ENCODE data around the gene MR1. TPM values are rescaled to one million over a fixed set of nuclear protein-coding genes. Genes with fewer than 3 reads are reported as not detected.

MR1 gene
- total and polyA plus RNA-seq, 2 of the 13 experiments (the other 11 are each of a cell fraction or from before 2014, with no cell fraction given): 7.7 to 10.4 TPM

GRCh38 chr1:181013144-181013543, 20.6 kb upstream of the MR1 start (continued):
- TF ChIP-seq TFDP2 (CRISPR knock-in tag; IDR thresholded peaks at IDR 0.05) (no peak), CBFB (CRISPR knock-in tag; IDR thresholded peaks at IDR 0.05) (0 out of 2 replicates have a peak, but pooled peaks have one; percentile 60), MAZ (IDR thresholded peaks at IDR 0.05; ENCODE audit: borderline replicate concordance, low read depth, low read length) (no peak), MAZ (CRISPR knock-in tag; IDR thresholded peaks at IDR 0.05; ENCODE audit: low read depth) (no peak), ZBTB26 (CRISPR knock-in tag; IDR thresholded peaks at IDR 0.05; ENCODE audit: borderline replicate concordance) (no peak), TIGD3 (CRISPR knock-in tag; IDR thresholded peaks at IDR 0.05; ENCODE audit: borderline replicate concordance) (no peak), ZNF883 (CRISPR knock-in tag; IDR thresholded peaks at IDR 0.05; ENCODE audit: not compliant biosample characterization) (no peak), FIP1L1 (IDR thresholded peaks at IDR 0.05; ENCODE audit: borderline replicate concordance, insufficient read depth, low read depth, low read length) (no peak), TCF12 (IDR thresholded peaks at IDR 0.05) (no peak), TCF12 (CRISPR knock-in tag; IDR thresholded peaks at IDR 0.05) (no peak), ZNF619 (CRISPR knock-in tag; IDR thresholded peaks at IDR 0.05) (no peak), KLF13 (CRISPR knock-in tag; IDR thresholded peaks at IDR 0.05) (no peak), SAP130 (CRISPR knock-in tag; IDR thresholded peaks at IDR 0.05; ENCODE audit: low read depth) (peak; percentile 53; the same call in 1 of the 2 replicates), SOX5 (CRISPR knock-in tag; IDR thresholded peaks at IDR 0.05; ENCODE audit: borderline replicate concordance) (peak; percentile 69; the same call in 1 of the 2 replicates), ZNF496 (CRISPR knock-in tag; IDR thresholded peaks at IDR 0.05; ENCODE audit: insufficient replicate concordance) (no peak), ATF4 (CRISPR knock-in tag; IDR thresholded peaks at IDR 0.05) (peak in 1 of 2 experiments; percentile 70; a peak in 2 of 4 replicates), THAP9 (CRISPR knock-in tag; IDR thresholded peaks at IDR 0.05; ENCODE audit: borderline replicate concordance) (no peak), ATF7 (IDR thresholded peaks at IDR 0.05) (no peak), ATF7 (CRISPR knock-in tag; IDR thresholded peaks at IDR 0.05) (no peak), ZNF484 (CRISPR knock-in tag; IDR thresholded peaks at IDR 0.05; ENCODE audit: borderline replicate concordance, low read depth) (no peak), YY1 (IDR thresholded peaks at IDR 0.05; ENCODE audit: insufficient read depth, insufficient replicate concordance, low read depth, low read length) (no peak), NR2C2 (CRISPR knock-in tag; IDR thresholded peaks at IDR 0.05; ENCODE audit: borderline replicate concordance) (no peak), SOX6 (IDR thresholded peaks at IDR 0.05) (no peak), SOX6 (CRISPR knock-in tag; IDR thresholded peaks at IDR 0.05) (peak; percentile 73; the same call in 1 of the 2 replicates)
